Bronchial epithelial cell (primary cell): ENCODE data around the gene THRA. TPM values are rescaled to one million over a fixed set of nuclear protein-coding genes. Genes with fewer than 3 reads are reported as not detected.

Source experiments
- DNase-seq: peaks from one replicate; pipeline ENCODE4 v3.0.0-alpha.2; 2010; ENCODE audit warnings: low read depth
- FAIRE-seq: peaks from 2 replicates; lab custom pipeline; 2011; peaks lifted over from hg19 to GRCh38; lab: Jason Lieb, UNC
- H3K27me3 ChIP-seq: 2 replicates; pipeline ENCODE4 v1.5.1; 2011; ENCODE audit warnings: low read length; ENCODE audit not compliant: control insufficient read depth, insufficient read depth
- H3K36me3 ChIP-seq: 2 replicates; pipeline ENCODE4 v1.5.1; 2011; ENCODE audit warnings: low read length; ENCODE audit not compliant: control insufficient read depth, insufficient read depth
- H3K4me3 ChIP-seq: 2 replicates; pipeline ENCODE4 v1.5.1; 2011; ENCODE audit warnings: mild to moderate bottlenecking, low read depth, low read length, control low read depth
- CTCF ChIP-seq: IDR thresholded peaks from 2 replicates; pipeline ENCODE4 v1.5.1; 2011; ENCODE audit warnings: mild to moderate bottlenecking, moderate library complexity, low read length, control low read depth, inconsistent platforms; ENCODE audit not compliant: insufficient read depth, severe bottlenecking
- total RNA-seq: library from RNA; depleted of rRNA; stranded (reverse); fragments of >200 nt; gene quantifications from 2 replicates; pipeline ENCODE4 v1.2.1, GENCODE V29; 2014

Gene THRA
- total RNA-seq, 1 donor from 2014 or later, result 5.8 TPM

DNA sequence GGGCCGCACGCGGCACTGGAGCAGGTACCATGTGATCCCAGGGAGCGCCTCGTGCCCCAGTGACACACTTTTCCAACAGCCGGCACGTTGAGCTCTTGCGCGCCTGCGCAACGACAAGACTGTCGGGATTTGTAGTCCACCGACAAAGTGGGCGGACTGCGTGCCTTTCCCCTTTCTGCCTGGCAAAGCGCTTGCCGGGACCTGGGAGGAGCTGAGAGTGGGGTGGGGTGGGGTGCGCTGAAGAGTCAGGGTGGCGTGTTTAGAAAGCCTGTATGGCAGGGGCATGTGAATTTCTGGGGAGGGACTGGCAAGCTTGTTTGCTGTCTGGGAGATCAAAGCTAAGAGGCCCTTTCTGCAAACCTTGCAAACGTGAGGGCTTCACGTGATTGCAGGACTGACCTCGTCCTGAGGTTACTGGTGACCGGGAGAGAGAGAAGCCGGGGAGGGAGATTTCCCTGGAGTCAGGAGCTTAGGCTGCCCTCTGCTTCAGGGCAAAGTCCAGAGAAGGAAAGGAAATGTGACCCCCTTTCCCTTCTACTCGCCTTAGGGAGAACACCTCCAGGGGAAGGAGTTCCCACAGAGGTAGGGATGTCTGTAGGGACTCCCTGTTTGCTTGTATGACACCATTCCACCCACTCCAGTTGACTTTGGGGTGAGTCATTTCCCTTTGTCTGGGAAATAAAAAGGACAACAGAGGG, 38.1 kb downstream of the THRA start:
- H3K27me3 ChIP-seq, result no peaks in the 10 kb centered on the region
- peak; percentile 50 for FAIRE-seq
- peaks cover 16% of the 10 kb centered on the region for H3K36me3 ChIP-seq
- no peak for TF ChIP-seq CTCF
- DNase-seq, result peak; percentile 96
- H3K4me3 ChIP-seq, result peak overlapping the region; percentile 95

DNA sequence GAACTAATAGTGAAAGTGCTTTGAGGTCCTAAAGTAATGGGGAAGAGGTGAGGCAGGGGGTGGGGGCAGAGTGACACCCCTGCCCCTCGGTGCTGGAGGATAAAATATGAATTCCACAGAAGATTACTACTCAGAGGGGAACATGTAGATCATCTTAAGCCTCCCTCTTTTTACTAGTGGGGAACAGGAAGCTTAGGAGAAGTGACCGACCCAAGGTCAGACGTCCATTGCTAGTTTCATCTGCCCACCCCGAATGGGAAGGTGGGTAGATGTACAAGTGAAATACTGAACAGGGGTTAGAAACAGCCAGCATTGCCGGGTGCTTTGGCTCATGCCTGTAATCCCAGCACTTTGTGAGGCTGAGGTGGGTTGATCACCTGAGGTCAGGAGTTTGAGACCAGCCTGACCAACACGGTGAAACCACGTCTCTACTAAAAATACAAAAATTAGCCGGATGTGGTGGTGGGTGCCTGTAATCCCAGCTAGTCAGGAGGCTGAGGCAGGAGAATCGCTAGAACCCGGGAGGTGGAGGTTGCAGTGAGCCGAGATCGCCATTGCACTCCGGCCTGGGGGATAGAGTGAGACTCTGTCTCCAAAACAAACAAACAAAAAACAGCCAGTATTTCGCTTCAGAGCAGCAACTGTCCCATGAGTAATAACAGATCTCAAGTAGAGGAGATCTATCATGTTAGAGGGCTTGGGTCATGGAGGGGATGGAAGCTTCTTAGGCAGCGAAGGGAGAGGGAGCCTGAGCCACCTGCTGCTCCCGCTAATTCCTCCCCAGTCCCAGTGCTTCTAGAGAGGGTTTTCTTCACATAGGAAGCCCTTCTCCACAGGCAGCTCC, 38.8 kb downstream of the THRA start:
- Histone ChIP-seq H3K36me3 (peaks cover 9% of the 10 kb centered on the region), H3K27me3 (no peaks in the 10 kb centered on the region), H3K4me3 (no peak overlapping the region)
- FAIRE-seq, result no peak
- TF ChIP-seq CTCF, result no peak
- no peak for DNase-seq

- FAIRE-seq (no peak), DNase-seq (no peak)
- Histone ChIP-seq H3K4me3 (no peak overlapping the region), H3K36me3 (no peaks in the 10 kb centered on the region), H3K27me3 (no peaks in the 10 kb centered on the region)
- no peak for TF ChIP-seq CTCF
Measured at GRCh38 chr17:40103071-40103661, 40.4 kb downstream of the THRA start.

DNA sequence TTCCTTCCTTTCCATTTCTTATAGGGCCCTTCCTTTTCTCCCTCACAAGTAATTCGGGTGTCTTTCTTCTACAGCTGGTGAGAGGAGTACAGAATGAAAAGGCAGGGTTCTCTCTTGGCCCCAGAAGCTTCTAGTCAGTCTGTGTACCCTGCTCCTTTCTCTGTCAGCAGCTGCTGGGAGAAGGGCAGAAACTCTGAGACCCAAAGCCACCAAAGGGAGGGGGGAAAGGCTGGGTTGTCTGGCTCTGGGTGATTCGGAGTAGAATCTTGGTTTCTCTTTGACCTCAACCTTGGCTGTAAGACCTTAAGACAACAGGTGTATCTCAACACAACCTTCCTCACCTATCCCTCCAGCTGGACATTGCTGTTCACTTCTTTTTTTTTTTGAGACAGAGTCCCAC, 40.9 kb downstream of the THRA start:
- no peak for FAIRE-seq
- no peak for DNase-seq
- TF ChIP-seq CTCF, result no peak
- H3K4me3 ChIP-seq, result no peak overlapping the region
- H3K36me3 ChIP-seq, result no peaks in the 10 kb centered on the region
- no peaks in the 10 kb centered on the region for H3K27me3 ChIP-seq

DNA sequence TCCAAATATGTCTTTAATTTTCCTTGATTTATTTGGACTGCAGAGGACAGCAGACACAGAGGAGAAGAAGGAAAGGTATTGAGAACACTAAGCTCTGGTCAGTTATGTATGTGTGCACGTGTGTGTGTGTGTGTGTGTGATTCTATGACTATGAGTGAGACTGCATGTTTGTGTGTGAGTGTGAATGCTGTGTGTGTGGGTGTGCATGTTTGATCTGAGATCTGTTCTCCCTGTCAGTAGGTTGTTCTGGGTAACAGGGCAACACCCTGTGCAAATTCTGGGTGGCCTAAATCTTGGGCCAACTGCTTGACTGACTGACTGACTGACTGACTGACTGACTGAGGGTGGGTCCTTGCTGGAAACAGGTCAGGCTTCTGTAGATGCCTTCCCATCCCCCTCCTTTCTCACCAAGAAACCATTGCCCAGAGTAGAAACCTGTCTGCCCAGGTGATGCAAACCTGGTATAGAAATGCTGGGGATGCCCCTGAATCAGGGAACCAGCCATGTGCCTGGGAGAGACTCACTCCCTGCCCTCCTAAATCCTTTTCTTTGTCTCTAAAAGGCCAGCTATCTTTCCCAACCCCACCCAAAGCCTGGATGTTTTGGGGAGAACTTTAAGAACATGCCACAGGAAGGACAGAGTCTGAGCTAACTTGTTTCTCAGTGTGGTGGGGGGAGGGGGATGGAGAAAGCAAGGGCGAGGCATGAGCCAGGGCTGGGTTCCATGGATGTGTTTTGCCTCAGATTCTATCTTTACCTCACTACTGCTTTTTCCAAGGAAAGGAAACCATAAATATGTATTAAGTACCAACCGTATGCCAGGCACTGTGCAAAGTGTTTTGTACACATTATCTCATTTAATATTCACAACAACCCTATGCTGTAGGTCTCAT, 42.1 kb downstream of the THRA start:
- no peak for TF ChIP-seq CTCF
- DNase-seq (peak; percentile 79), FAIRE-seq (peak; percentile 28)
- Histone ChIP-seq H3K27me3 (no peaks in the 10 kb centered on the region), H3K4me3 (no peak overlapping the region), H3K36me3 (no peaks in the 10 kb centered on the region)
